ENCODE results near the gene TMEM178B.

DNA sequence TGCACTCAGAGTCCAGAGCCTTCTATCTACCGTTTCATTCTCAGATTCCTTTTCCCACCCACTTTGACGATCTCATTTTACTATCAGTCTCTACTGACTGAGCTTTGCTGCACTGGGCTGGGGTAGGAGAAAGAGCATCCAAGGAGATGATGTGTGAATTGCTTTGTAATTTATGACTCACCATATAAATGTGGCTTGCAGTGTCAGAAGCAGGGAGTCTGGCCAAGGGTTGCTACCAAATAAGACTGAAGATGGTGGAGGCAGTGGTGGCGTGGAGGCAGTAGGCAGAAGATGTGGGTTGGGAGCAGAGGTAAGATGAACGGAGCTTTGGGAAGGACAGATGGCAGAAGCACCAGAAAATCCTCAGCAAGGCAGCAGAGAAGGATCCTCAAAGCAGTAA lies 404.0 kb downstream of the TMEM178B start:
- TF ChIP-seq, protein P1, sequence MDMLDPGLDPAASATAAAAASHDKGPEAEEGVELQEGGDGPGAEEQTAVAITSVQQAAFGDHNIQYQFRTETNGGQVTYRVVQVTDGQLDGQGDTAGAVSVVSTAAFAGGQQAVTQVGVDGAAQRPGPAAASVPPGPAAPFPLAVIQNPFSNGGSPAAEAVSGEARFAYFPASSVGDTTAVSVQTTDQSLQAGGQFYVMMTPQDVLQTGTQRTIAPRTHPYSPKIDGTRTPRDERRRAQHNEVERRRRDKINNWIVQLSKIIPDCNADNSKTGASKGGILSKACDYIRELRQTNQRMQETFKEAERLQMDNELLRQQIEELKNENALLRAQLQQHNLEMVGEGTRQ (IDR thresholded peaks at IDR 0.05; ENCODE audit: low read depth, low read length) = no peak
- TF ChIP-seq CTCF (conservative IDR thresholded peaks at IDR 0.05; ENCODE audit: low read depth, low read length) (no peak), RAD21 (IDR thresholded peaks at IDR 0.05; ENCODE audit: low read length) (no peak), MAFK (IDR thresholded peaks at IDR 0.05; ENCODE audit: low read depth, low read length) (no peak), ELK1 (IDR thresholded peaks at IDR 0.05; ENCODE audit: borderline replicate concordance, low read depth, low read length) (no peak), BHLHE40 (IDR thresholded peaks at IDR 0.05; ENCODE audit: low read depth, low read length) (no peak), POLR2A (IDR thresholded peaks at IDR 0.05; ENCODE audit: low read depth, low read length) (no peak), RFX5 (IDR thresholded peaks at IDR 0.05; ENCODE audit: low read depth, low read length) (no peak)

All from IMR-90 (cell line).